Measurements from ENCODE around the gene FZR1. TPM values are rescaled to one million over a fixed set of nuclear protein-coding genes. Genes with fewer than 3 reads are reported as not detected.

The FZR1 gene
- total RNA-seq, 2 donors from 2014 or later: 29.6 to 33.8 TPM

DNA sequence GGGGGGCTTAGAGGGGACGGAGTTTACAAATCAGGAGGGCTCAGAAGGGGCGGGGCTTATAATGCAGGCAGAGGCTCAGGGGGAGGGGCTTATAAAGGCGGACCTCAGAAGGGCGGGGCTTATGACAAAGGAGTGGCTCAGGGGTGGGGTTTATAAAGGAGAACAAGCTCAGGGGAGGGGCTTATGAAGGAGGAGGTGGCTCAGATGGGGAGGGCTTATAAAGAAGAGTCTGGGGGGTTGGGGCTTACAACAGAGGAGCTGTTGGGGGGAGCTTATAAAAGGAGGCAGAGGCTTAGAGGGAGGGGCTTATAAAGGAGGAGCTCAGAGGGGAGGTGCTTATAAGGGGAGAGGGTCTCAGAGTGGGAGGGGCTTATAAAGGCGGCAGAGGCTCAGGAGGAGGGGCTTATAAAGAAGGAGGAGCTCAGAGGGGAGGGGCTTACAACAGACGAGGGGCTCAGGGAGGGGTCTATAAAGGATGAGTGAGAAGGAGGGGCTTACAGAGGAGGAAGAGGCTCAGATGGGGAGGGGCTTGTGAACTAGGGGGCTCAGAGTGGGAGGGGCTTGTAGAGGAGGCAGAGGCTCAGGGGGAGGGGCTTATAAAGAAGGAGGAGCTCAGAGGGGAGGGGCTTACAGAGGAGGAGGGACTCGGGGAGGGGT lies 26.8 kb upstream of the FZR1 start:
- no peak for DNase-seq (ENCODE audit: low spot score)
- no peak for ATAC-seq (ENCODE audit: insufficient number of reproducible peaks, low FRiP score, low read depth)
- TF ChIP-seq, protein P1, sequence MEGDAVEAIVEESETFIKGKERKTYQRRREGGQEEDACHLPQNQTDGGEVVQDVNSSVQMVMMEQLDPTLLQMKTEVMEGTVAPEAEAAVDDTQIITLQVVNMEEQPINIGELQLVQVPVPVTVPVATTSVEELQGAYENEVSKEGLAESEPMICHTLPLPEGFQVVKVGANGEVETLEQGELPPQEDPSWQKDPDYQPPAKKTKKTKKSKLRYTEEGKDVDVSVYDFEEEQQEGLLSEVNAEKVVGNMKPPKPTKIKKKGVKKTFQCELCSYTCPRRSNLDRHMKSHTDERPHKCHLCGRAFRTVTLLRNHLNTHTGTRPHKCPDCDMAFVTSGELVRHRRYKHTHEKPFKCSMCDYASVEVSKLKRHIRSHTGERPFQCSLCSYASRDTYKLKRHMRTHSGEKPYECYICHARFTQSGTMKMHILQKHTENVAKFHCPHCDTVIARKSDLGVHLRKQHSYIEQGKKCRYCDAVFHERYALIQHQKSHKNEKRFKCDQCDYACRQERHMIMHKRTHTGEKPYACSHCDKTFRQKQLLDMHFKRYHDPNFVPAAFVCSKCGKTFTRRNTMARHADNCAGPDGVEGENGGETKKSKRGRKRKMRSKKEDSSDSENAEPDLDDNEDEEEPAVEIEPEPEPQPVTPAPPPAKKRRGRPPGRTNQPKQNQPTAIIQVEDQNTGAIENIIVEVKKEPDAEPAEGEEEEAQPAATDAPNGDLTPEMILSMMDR (IDR thresholded peaks at IDR 0.05): no peak
- no peaks in the 10 kb centered on the region for H3K36me3 ChIP-seq
- H3K4me1 ChIP-seq (ENCODE audit: control insufficient read depth in 1 of 2, low read depth in 2 of 2): no peaks in the 10 kb centered on the region
- H3K27me3 ChIP-seq (replicated peaks; ENCODE audit: insufficient read depth): no peaks in the 10 kb centered on the region
- H3K4me3 ChIP-seq: no peak overlapping the region
- H3K9me3 ChIP-seq: no peaks in the 10 kb centered on the region
- no peak overlapping the region for H3K27ac ChIP-seq

DNA sequence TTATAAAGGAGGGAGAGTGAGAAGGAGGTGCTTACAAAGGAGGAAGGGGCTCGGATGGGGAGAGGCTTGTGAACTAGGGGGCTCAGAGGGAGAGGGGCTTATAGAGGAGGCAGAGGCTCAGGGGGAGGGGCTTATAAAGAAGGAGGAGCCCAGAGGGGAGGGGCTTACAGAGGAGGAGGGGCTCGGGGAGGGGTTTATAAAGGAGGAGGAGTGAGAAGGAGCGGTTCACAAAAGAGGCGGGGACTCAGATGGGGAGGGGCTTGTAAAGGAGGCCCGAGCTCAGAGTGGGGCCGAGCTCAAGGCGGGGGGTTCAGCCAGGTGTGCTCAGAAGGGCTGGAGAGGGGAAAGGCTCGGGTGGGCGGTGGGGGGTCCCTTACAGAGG lies 26.3 kb upstream of the FZR1 start:
- Histone ChIP-seq H3K9me3 (no peaks in the 10 kb centered on the region), H3K4me3 (no peak overlapping the region), H3K27ac (no peak overlapping the region), H3K4me1 (ENCODE audit: control insufficient read depth in 1 of 2, low read depth in 2 of 2) (no peaks in the 10 kb centered on the region), H3K27me3 (replicated peaks; ENCODE audit: insufficient read depth) (no peaks in the 10 kb centered on the region), H3K36me3 (no peaks in the 10 kb centered on the region)
- ATAC-seq (ENCODE audit: insufficient number of reproducible peaks, low FRiP score, low read depth) (no peak), DNase-seq (ENCODE audit: low spot score) (no peak)
- TF ChIP-seq, protein P1 (IDR thresholded peaks at IDR 0.05): no peak

DNA sequence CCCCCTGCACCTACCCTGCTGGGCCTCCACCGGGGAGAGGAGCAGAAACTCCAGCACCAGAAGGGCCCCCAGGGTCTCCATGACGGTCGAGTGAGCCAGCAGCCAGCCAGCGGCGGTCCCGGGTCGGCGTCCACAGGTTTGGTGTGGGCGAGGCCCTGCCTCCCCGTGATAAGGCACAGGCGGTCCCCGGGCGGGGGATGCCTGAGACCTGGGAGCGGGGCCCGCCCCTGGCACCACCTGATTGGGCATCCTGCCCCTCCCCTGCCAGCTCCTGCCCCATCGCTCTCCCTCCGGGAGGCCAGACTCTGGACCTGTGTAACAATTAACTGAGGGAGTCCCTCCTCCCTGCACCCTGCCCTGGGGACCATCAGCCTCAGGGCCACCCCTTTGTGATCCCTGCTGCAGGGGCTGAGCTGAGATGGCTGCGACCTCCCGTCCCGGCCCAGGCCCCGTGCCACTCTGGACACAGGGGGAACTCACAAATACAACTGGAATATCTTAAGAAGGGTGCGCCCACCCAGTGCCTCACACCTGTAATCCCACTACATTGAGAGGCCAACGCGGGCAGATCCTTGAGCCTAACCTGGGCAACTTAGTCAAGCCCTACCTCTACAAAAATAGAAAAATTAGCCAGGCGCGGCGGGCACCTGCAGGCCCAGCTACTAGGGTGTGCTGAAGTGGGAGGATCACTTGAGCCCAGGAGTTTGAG lies 25.6 kb upstream of the FZR1 start, which contains the start of gene SMIM24:
SMIM24 (minus strand) TSS at position 143 of the 709 bp plus-strand sequence; CDS start at position 81, 62 bp downstream.
- Histone ChIP-seq H3K9me3 (no peaks in the 10 kb centered on the region), H3K4me1 (ENCODE audit: control insufficient read depth in 1 of 2, low read depth in 2 of 2) (no peaks in the 10 kb centered on the region), H3K27ac (no peak within 1 kb of the TSS), H3K4me3 (no peak within 1 kb of the TSS), H3K36me3 (no peaks in the 10 kb centered on the region), H3K27me3 (replicated peaks; ENCODE audit: insufficient read depth) (no peaks in the 10 kb centered on the region)
- no peak for DNase-seq (ENCODE audit: low spot score)
- TF ChIP-seq, protein P1 (IDR thresholded peaks at IDR 0.05): no peak
- no peak for ATAC-seq (ENCODE audit: insufficient number of reproducible peaks, low FRiP score, low read depth)

DNA sequence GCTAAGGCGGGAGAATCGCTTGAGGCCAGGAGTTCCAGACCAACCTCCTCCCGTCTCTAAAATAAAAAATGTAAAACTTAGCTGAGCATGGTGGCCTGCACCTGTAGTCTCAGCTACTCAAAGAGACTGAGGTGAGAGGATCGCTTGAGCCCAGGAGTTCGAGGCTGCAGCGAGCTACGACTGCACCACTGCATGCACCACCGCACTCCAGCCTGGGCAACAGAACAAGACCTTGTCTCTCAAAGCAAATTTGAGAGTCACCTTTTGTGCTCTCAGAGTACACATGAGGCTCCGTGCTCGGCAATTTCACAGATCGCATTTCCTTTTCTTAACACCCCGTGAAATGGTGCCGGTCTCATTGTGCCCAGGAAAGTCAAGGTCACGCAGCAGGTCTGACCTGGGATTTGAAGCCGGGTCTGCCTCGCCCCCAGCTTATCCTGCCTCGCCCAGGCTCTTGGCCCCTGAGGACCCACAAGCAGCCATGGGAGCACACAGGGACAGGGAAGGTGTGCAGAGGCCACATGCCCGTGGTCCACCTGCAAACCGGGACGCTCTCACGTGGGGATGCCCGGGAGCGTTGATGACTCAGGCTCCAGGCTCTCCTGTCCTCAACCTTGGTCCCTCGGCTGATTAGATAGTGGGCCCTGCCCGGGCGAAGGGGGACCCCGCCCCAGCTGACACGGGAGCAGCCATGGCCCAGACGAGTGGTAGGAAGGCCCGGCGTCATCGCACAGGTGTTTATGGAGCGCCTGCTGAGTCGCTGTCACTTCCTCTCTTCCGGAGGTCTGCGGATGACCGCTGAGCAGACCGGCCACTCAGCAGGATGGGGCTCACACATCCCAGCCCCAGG lies 24.6 kb upstream of the FZR1 start:
- Histone ChIP-seq H3K36me3 (no peaks in the 10 kb centered on the region), H3K4me1 (ENCODE audit: control insufficient read depth in 1 of 2, low read depth in 2 of 2) (no peaks in the 10 kb centered on the region), H3K9me3 (no peaks in the 10 kb centered on the region), H3K4me3 (no peak overlapping the region), H3K27me3 (replicated peaks; ENCODE audit: insufficient read depth) (no peaks in the 10 kb centered on the region), H3K27ac (no peak overlapping the region)
- TF ChIP-seq, protein P1 (IDR thresholded peaks at IDR 0.05): no peak
- ATAC-seq (ENCODE audit: insufficient number of reproducible peaks, low FRiP score, low read depth) (no peak), DNase-seq (ENCODE audit: low spot score) (no peak)
